ENCODE data around the gene CYBRD1.
A peak's percentile ranks its signal among the peaks of the same experiment; 100 is the strongest.
"Not testable (repeated sequence)": the region's sequence is repeated elsewhere in the genome, so short reads cannot be mapped to it uniquely, and the experiment has no call there.

CYBRD1 gene

GRCh38 chr2:171491292-171491691 is 31.0 kb upstream of the CYBRD1 start:
- Histone ChIP-seq H3K4me1 (ENCODE audit: insufficient read depth, low read length) (no peaks in the 10 kb centered on the region), H3K4me3 (ENCODE audit: low read length) (no peak overlapping the region), H3K27me3 (ENCODE audit: insufficient read depth, low read length) (no peaks in the 10 kb centered on the region), H3K9ac (ENCODE audit: low read depth, low read length) (no peak overlapping the region), H3K36me3 (ENCODE audit: insufficient read depth, low read depth, low read length) (no peaks in the 10 kb centered on the region), H3K27ac (ENCODE audit: low read length) (no peak overlapping the region), H3K9me3 (ENCODE audit: insufficient read depth, low read depth, low read length) (peaks cover 1% of the 10 kb centered on the region; the same call in 1 of the 2 replicates)

GRCh38 chr2:171492664-171493063 is 29.6 kb upstream of the CYBRD1 start:
- no peaks in the 10 kb centered on the region for H3K36me3 ChIP-seq (ENCODE audit: insufficient read depth, low read depth, low read length)
- H3K27me3 ChIP-seq (ENCODE audit: insufficient read depth, low read length), result no peaks in the 10 kb centered on the region
- no peak overlapping the region for H3K4me3 ChIP-seq (ENCODE audit: low read length)
- no peak overlapping the region for H3K27ac ChIP-seq (ENCODE audit: low read length)
- no peak overlapping the region for H3K9ac ChIP-seq (ENCODE audit: low read depth, low read length)
- H3K4me1 ChIP-seq (ENCODE audit: insufficient read depth, low read length), result no peaks in the 10 kb centered on the region
- peaks cover 4% of the 10 kb centered on the region; the same call in 1 of the 2 replicates for H3K9me3 ChIP-seq (ENCODE audit: insufficient read depth, low read depth, low read length)

GRCh38 chr2:171497664-171498063 is 24.6 kb upstream of the CYBRD1 start:
- not testable (repeated sequence) for H3K27ac ChIP-seq (ENCODE audit: low read length); H3K36me3 ChIP-seq (ENCODE audit: insufficient read depth, low read depth, low read length); H3K4me3 ChIP-seq (ENCODE audit: low read length); H3K4me1 ChIP-seq (ENCODE audit: insufficient read depth, low read length); H3K27me3 ChIP-seq (ENCODE audit: insufficient read depth, low read length); H3K9ac ChIP-seq (ENCODE audit: low read depth, low read length); H3K9me3 ChIP-seq (ENCODE audit: insufficient read depth, low read depth, low read length)

GRCh38 chr2:171505374-171505773 is 16.9 kb upstream of the CYBRD1 start:
- no peak overlapping the region for H3K9ac ChIP-seq (ENCODE audit: low read depth, low read length)
- H3K4me3 ChIP-seq (ENCODE audit: low read length), result no peak overlapping the region
- H3K27ac ChIP-seq (ENCODE audit: low read length), result no peak overlapping the region
- no peaks in the 10 kb centered on the region for H3K27me3 ChIP-seq (ENCODE audit: insufficient read depth, low read length)
- H3K4me1 ChIP-seq (ENCODE audit: insufficient read depth, low read length), result no peaks in the 10 kb centered on the region
- peaks cover 4% of the 10 kb centered on the region; the same call in 1 of the 2 replicates for H3K9me3 ChIP-seq (ENCODE audit: insufficient read depth, low read depth, low read length)
- H3K36me3 ChIP-seq (ENCODE audit: insufficient read depth, low read depth, low read length), result no peaks in the 10 kb centered on the region

GRCh38 chr2:171509945-171510731 is 12.1 kb upstream of the CYBRD1 start:
- no peak overlapping the region for H3K4me3 ChIP-seq (ENCODE audit: low read length)
- H3K9me3 ChIP-seq (ENCODE audit: insufficient read depth, low read depth, low read length), result no peaks in the 10 kb centered on the region
- no peak overlapping the region for H3K27ac ChIP-seq (ENCODE audit: low read length)
- no peaks in the 10 kb centered on the region for H3K27me3 ChIP-seq (ENCODE audit: insufficient read depth, low read length)
- H3K9ac ChIP-seq (ENCODE audit: low read depth, low read length), result no peak overlapping the region
- peaks cover 6% of the 10 kb centered on the region for H3K4me1 ChIP-seq (ENCODE audit: insufficient read depth, low read length)
- H3K36me3 ChIP-seq (ENCODE audit: insufficient read depth, low read depth, low read length), result no peaks in the 10 kb centered on the region

- Histone ChIP-seq H3K27me3 (ENCODE audit: insufficient read depth, low read length) (no peaks in the 10 kb centered on the region), H3K27ac (ENCODE audit: low read length) (no peak overlapping the region), H3K9me3 (ENCODE audit: insufficient read depth, low read depth, low read length) (no peaks in the 10 kb centered on the region), H3K4me3 (ENCODE audit: low read length) (no peak overlapping the region), H3K36me3 (ENCODE audit: insufficient read depth, low read depth, low read length) (no peaks in the 10 kb centered on the region), H3K9ac (ENCODE audit: low read depth, low read length) (no peak overlapping the region), H3K4me1 (ENCODE audit: insufficient read depth, low read length) (peaks cover 11% of the 10 kb centered on the region)
Measured at GRCh38 chr2:171512014-171512413, 10.3 kb upstream of the CYBRD1 start.

- no peaks in the 10 kb centered on the region for H3K36me3 ChIP-seq (ENCODE audit: insufficient read depth, low read depth, low read length)
- peaks cover 11% of the 10 kb centered on the region for H3K4me1 ChIP-seq (ENCODE audit: insufficient read depth, low read length)
- no peaks in the 10 kb centered on the region for H3K9me3 ChIP-seq (ENCODE audit: insufficient read depth, low read depth, low read length)
- H3K27me3 ChIP-seq (ENCODE audit: insufficient read depth, low read length), result no peaks in the 10 kb centered on the region
- H3K4me3 ChIP-seq (ENCODE audit: low read length), result no peak overlapping the region
- no peak overlapping the region for H3K27ac ChIP-seq (ENCODE audit: low read length)
- H3K9ac ChIP-seq (ENCODE audit: low read depth, low read length), result no peak overlapping the region
Measured at GRCh38 chr2:171512683-171513195, 9.5 kb upstream of the CYBRD1 start.

GRCh38 chr2:171513719-171514160 is 8.5 kb upstream of the CYBRD1 start:
- no peaks in the 10 kb centered on the region for H3K27me3 ChIP-seq (ENCODE audit: insufficient read depth, low read length)
- H3K36me3 ChIP-seq (ENCODE audit: insufficient read depth, low read depth, low read length), result no peaks in the 10 kb centered on the region
- no peaks in the 10 kb centered on the region for H3K9me3 ChIP-seq (ENCODE audit: insufficient read depth, low read depth, low read length)
- H3K4me1 ChIP-seq (ENCODE audit: insufficient read depth, low read length), result peaks cover 11% of the 10 kb centered on the region
- H3K27ac ChIP-seq (ENCODE audit: low read length), result no peak overlapping the region
- H3K4me3 ChIP-seq (ENCODE audit: low read length), result no peak overlapping the region
- H3K9ac ChIP-seq (ENCODE audit: low read depth, low read length), result 0 out of 2 replicates have a peak overlapping the region, but pooled peaks have one; percentile 3

GRCh38 chr2:171514908-171515582 is 7.2 kb upstream of the CYBRD1 start:
- Histone ChIP-seq H3K27ac (ENCODE audit: low read length) (no peak overlapping the region), H3K27me3 (ENCODE audit: insufficient read depth, low read length) (0 out of 2 replicates have a peak, but pooled peaks cover 9% of the 10 kb centered on the region), H3K9ac (ENCODE audit: low read depth, low read length) (no peak overlapping the region)

GRCh38 chr2:171515672-171516298 is 6.5 kb upstream of the CYBRD1 start:
- Histone ChIP-seq H3K9ac (ENCODE audit: low read depth, low read length) (no peak overlapping the region), H3K36me3 (ENCODE audit: insufficient read depth, low read depth, low read length) (no peaks in the 10 kb centered on the region), H3K27ac (ENCODE audit: low read length) (no peak overlapping the region), H3K4me3 (ENCODE audit: low read length) (no peak overlapping the region), H3K27me3 (ENCODE audit: insufficient read depth, low read length) (peaks cover 13% of the 10 kb centered on the region; the same call in 1 of the 2 replicates), H3K9me3 (ENCODE audit: insufficient read depth, low read depth, low read length) (no peaks in the 10 kb centered on the region), H3K4me1 (ENCODE audit: insufficient read depth, low read length) (peaks cover 11% of the 10 kb centered on the region)

More at GRCh38 chr2:171514908-171515582, 7.2 kb upstream of the CYBRD1 start:
- Histone ChIP-seq H3K4me3 (ENCODE audit: low read length) (no peak overlapping the region), H3K36me3 (ENCODE audit: insufficient read depth, low read depth, low read length) (no peaks in the 10 kb centered on the region), H3K9me3 (ENCODE audit: insufficient read depth, low read depth, low read length) (no peaks in the 10 kb centered on the region), H3K4me1 (ENCODE audit: insufficient read depth, low read length) (peaks cover 11% of the 10 kb centered on the region)

GRCh38 chr2:171516793-171517192 is 5.5 kb upstream of the CYBRD1 start:
- peaks cover 15% of the 10 kb centered on the region for H3K4me1 ChIP-seq (ENCODE audit: insufficient read depth, low read length)
- H3K27me3 ChIP-seq (ENCODE audit: insufficient read depth, low read length), result peaks cover 22% of the 10 kb centered on the region
- H3K4me3 ChIP-seq (ENCODE audit: low read length), result no peak overlapping the region
- no peaks in the 10 kb centered on the region for H3K36me3 ChIP-seq (ENCODE audit: insufficient read depth, low read depth, low read length)
- H3K27ac ChIP-seq (ENCODE audit: low read length), result no peak overlapping the region
- H3K9me3 ChIP-seq (ENCODE audit: insufficient read depth, low read depth, low read length), result no peaks in the 10 kb centered on the region
- no peak overlapping the region for H3K9ac ChIP-seq (ENCODE audit: low read depth, low read length)
